ENCODE data around the gene SFRP4. TPM values are rescaled to one million over a fixed set of nuclear protein-coding genes. Genes with fewer than 3 reads are reported as not detected.

The SFRP4 gene
- total RNA-seq, 4 donors from 2014 or later: 17.4 to 107 (median 73.2) TPM

GRCh38 chr7:37915438-37915837 is 1.2 kb downstream of the SFRP4 start:
- Histone ChIP-seq H3K9me3 (no peaks in the 10 kb centered on the region), H3K27ac (peak overlapping the region; percentile 94 to 97), H3K36me3 (no peaks in the 10 kb centered on the region), H3K4me3 (peak overlapping the region; percentile 60 to 63), H3K4me1 (no peaks in the 10 kb centered on the region), H3K27me3 (no peaks in the 10 kb centered on the region)
- no peak for TF ChIP-seq POLR2A (IDR thresholded peaks at IDR 0.05)
- no peak for TF ChIP-seq CTCF (IDR thresholded peaks at IDR 0.05)
- peak in 1 of 2 donors; percentile 44 for DNase-seq
- intact Hi-C loops (cut with DNase I; ENCODE audit: low total_unique reads): no loop called here

- intact Hi-C loops (cut with DNase I; ENCODE audit: low total_unique reads): no loop called here
- Histone ChIP-seq H3K27me3 (no peaks in the 10 kb centered on the region), H3K4me1 (no peaks in the 10 kb centered on the region), H3K4me3 (no peak overlapping the region), H3K9me3 (no peaks in the 10 kb centered on the region), H3K27ac (peak overlapping the region; percentile 94 to 97), H3K36me3 (no peaks in the 10 kb centered on the region)
- TF ChIP-seq POLR2A (IDR thresholded peaks at IDR 0.05) (no peak), CTCF (IDR thresholded peaks at IDR 0.05) (no peak)
- DNase-seq: no peak
Measured at GRCh38 chr7:37912756-37913155, 3.9 kb downstream of the SFRP4 start.

GRCh38 chr7:37908221-37908788 is 8.3 kb downstream of the SFRP4 start:
- no peak for TF ChIP-seq CTCF (IDR thresholded peaks at IDR 0.05)
- no peak for TF ChIP-seq POLR2A (IDR thresholded peaks at IDR 0.05)
- intact Hi-C loops (cut with DNase I; ENCODE audit: low total_unique reads): loop anchor here (10.0 kb wide), 1 partner anchor 316 kb away; no protein-coding TSS in a partner anchor

GRCh38 chr7:37901890-37902524 is 14.6 kb downstream of the SFRP4 start:
- no peak for TF ChIP-seq CTCF (IDR thresholded peaks at IDR 0.05)
- no peak for TF ChIP-seq POLR2A (IDR thresholded peaks at IDR 0.05)
- H3K27ac ChIP-seq: peak overlapping the region in 1 of 2 donors; percentile 14
- intact Hi-C loops (cut with DNase I; ENCODE audit: low total_unique reads): loop anchor here (10.0 kb wide), 1 partner anchor 323 kb away; no protein-coding TSS in a partner anchor

More at GRCh38 chr7:37908221-37908788, 8.3 kb downstream of the SFRP4 start:
- no peak overlapping the region for H3K27ac ChIP-seq
- no peak overlapping the region for H3K4me3 ChIP-seq
- H3K27me3 ChIP-seq: no peaks in the 10 kb centered on the region
- H3K4me1 ChIP-seq: no peaks in the 10 kb centered on the region
- no peaks in the 10 kb centered on the region for H3K36me3 ChIP-seq
- H3K9me3 ChIP-seq: no peaks in the 10 kb centered on the region
- DNase-seq: no peak

GRCh38 chr7:37901236-37901827 is 15.3 kb downstream of the SFRP4 start:
- Histone ChIP-seq H3K9me3 (no peaks in the 10 kb centered on the region), H3K27ac (peak overlapping the region in 1 of 2 donors; percentile 14), H3K4me3 (no peak overlapping the region), H3K4me1 (no peaks in the 10 kb centered on the region), H3K36me3 (no peaks in the 10 kb centered on the region), H3K27me3 (no peaks in the 10 kb centered on the region)
- intact Hi-C loops (cut with DNase I; ENCODE audit: low total_unique reads): loop anchor here (10.0 kb wide), 1 partner anchor 323 kb away; no protein-coding TSS in a partner anchor
- no peak for DNase-seq
- TF ChIP-seq POLR2A (IDR thresholded peaks at IDR 0.05) (no peak), CTCF (IDR thresholded peaks at IDR 0.05) (peak; percentile 60 to 71 (median 66))

More at GRCh38 chr7:37901890-37902524, 14.6 kb downstream of the SFRP4 start:
- Histone ChIP-seq H3K4me3 (no peak overlapping the region), H3K4me1 (no peaks in the 10 kb centered on the region), H3K9me3 (no peaks in the 10 kb centered on the region), H3K27me3 (no peaks in the 10 kb centered on the region), H3K36me3 (no peaks in the 10 kb centered on the region)
- DNase-seq: no peak

Measured in uterus (tissue), 4 donors.